ENCODE data around the gene PCDHGA9. TPM values are rescaled to one million over a fixed set of nuclear protein-coding genes. Genes with fewer than 3 reads are reported as not detected.
A peak's percentile ranks its signal among the peaks of the same experiment; 100 is the strongest.
"Not testable (repeated sequence)": the region's sequence is repeated elsewhere in the genome, so short reads cannot be mapped to it uniquely, and the experiment has no call there.

The PCDHGA9 gene
- total RNA-seq, 1 experiment from 2014 or later, result 1.9 TPM

GRCh38 chr5:141384471-141385267 is 17.9 kb upstream of the PCDHGA9 start:
- CTCF ChIA-PET, result no interaction called here
- no peaks in the 10 kb centered on the region for H4K20me1 ChIP-seq (ENCODE audit: low read length)
- intact Hi-C loops (cut with micrococcal nuclease), result no loop called here
- POLR2A ChIA-PET (ENCODE audit: unreplicated experiment), result no interaction called here
- H3K4me3 ChIP-seq (ENCODE audit: low read length), result no peak overlapping the region
- BruUV-seq (replicated peaks), result no TSS peak
- DNase-seq (no peak), ATAC-seq (no peak)
- H3K27me3 ChIP-seq (ENCODE audit: low read length), result no peaks in the 10 kb centered on the region
- H3K4me1 ChIP-seq (ENCODE audit: insufficient read depth, low read length), result no peaks in the 10 kb centered on the region
- H3K4me2 ChIP-seq (ENCODE audit: low read length), result no peak overlapping the region
- no peaks in the 10 kb centered on the region for H3F3A ChIP-seq (ENCODE audit: low read length, unreplicated experiment)
- H3K79me2 ChIP-seq (ENCODE audit: low read length), result no peaks in the 10 kb centered on the region
- H3K9me2 ChIP-seq (replicated peaks; ENCODE audit: low read length), result no peaks in the 10 kb centered on the region
- TF ChIP-seq EZH2phosphoT487 (IDR thresholded peaks at IDR 0.05; ENCODE audit: borderline replicate concordance, low read length) (no peak), EZH2 (IDR thresholded peaks at IDR 0.05; ENCODE audit: low read length, unreplicated experiment) (no peak), CTCF (conservative IDR thresholded peaks at IDR 0.05; ENCODE audit: low read depth, low read length) (no peak)
- H3K9me3 ChIP-seq (ENCODE audit: low read length), result 0 out of 2 replicates have a peak, but pooled peaks cover 6% of the 10 kb centered on the region
- no peak overlapping the region for H3K27ac ChIP-seq (ENCODE audit: low read length)
- H3K9ac ChIP-seq (ENCODE audit: low read length), result no peak overlapping the region
- H2AFZ ChIP-seq (ENCODE audit: low read length), result no peak overlapping the region
- no peaks in the 10 kb centered on the region for H3K36me3 ChIP-seq (ENCODE audit: low read depth, low read length)

GRCh38 chr5:141387557-141388311 is 14.8 kb upstream of the PCDHGA9 start, which contains the start of gene PCDHGB4:
TSS of gene PCDHGB4 (plus strand) at chr5:141387698. CDS start at chr5:141387885, 187 bp downstream.
- H3K27me3 ChIP-seq (ENCODE audit: low read length); H3K4me1 ChIP-seq (ENCODE audit: insufficient read depth, low read length); CTCF ChIA-PET; H3K79me2 ChIP-seq (ENCODE audit: low read length); BruUV-seq (replicated peaks); H4K20me1 ChIP-seq (ENCODE audit: low read length); H2AFZ ChIP-seq (ENCODE audit: low read length); H3K4me3 ChIP-seq (ENCODE audit: low read length); POLR2A ChIA-PET (ENCODE audit: unreplicated experiment); H3K4me2 ChIP-seq (ENCODE audit: low read length); H3K9me3 ChIP-seq (ENCODE audit: low read length); H3K27ac ChIP-seq (ENCODE audit: low read length); intact Hi-C loops (cut with micrococcal nuclease); H3F3A ChIP-seq (ENCODE audit: low read length, unreplicated experiment); H3K9me2 ChIP-seq (replicated peaks; ENCODE audit: low read length); H3K9ac ChIP-seq (ENCODE audit: low read length); H3K36me3 ChIP-seq (ENCODE audit: low read depth, low read length): not testable (repeated sequence)
- peak; percentile 31 for TF ChIP-seq CTCF (conservative IDR thresholded peaks at IDR 0.05; ENCODE audit: low read depth, low read length)
- ATAC-seq (peak; percentile 35), DNase-seq (peak; percentile 23)

- H3K36me3 ChIP-seq (ENCODE audit: low read depth, low read length), result no peaks in the 10 kb centered on the region
- no peaks in the 10 kb centered on the region for H3K4me1 ChIP-seq (ENCODE audit: insufficient read depth, low read length)
- 0 out of 2 replicates have a peak, but pooled peaks cover 6% of the 10 kb centered on the region for H3K9me3 ChIP-seq (ENCODE audit: low read length)
- no TSS peak for BruUV-seq (replicated peaks)
- intact Hi-C loops (cut with micrococcal nuclease), result no loop called here
- H4K20me1 ChIP-seq (ENCODE audit: low read length), result no peaks in the 10 kb centered on the region
- TF ChIP-seq EZH2 (IDR thresholded peaks at IDR 0.05; ENCODE audit: low read length, unreplicated experiment) (no peak), CTCF (conservative IDR thresholded peaks at IDR 0.05; ENCODE audit: low read depth, low read length) (no peak), EZH2phosphoT487 (IDR thresholded peaks at IDR 0.05; ENCODE audit: borderline replicate concordance, low read length) (no peak)
- H3K27ac ChIP-seq (ENCODE audit: low read length), result no peak overlapping the region
- no peaks in the 10 kb centered on the region for H3F3A ChIP-seq (ENCODE audit: low read length, unreplicated experiment)
- CTCF ChIA-PET, result no interaction called here
- POLR2A ChIA-PET (ENCODE audit: unreplicated experiment), result interaction anchor here (0.6 kb wide), 1 partner anchor 41 kb away, joined by 10 read pairs; no protein-coding TSS in a partner anchor
- no peak overlapping the region for H3K9ac ChIP-seq (ENCODE audit: low read length)
- no peaks in the 10 kb centered on the region for H3K27me3 ChIP-seq (ENCODE audit: low read length)
- no peak overlapping the region for H3K4me2 ChIP-seq (ENCODE audit: low read length)
- H2AFZ ChIP-seq (ENCODE audit: low read length), result no peak overlapping the region
- no peak for DNase-seq
- no peaks in the 10 kb centered on the region for H3K79me2 ChIP-seq (ENCODE audit: low read length)
- ATAC-seq, result no peak
- H3K9me2 ChIP-seq (replicated peaks; ENCODE audit: low read length), result no peaks in the 10 kb centered on the region
- H3K4me3 ChIP-seq (ENCODE audit: low read length), result no peak overlapping the region
These were observed 13.9 kb upstream of the PCDHGA9 start for GRCh38 chr5:141388661-141389060.

Measured in PC-3 (cell line).